ENCODE results near the gene ATP10A.
"Not testable (repeated sequence)": the region's sequence is repeated elsewhere in the genome, so short reads cannot be mapped to it uniquely, and the experiment has no call there.

ATP10A gene

GRCh38 chr15:25859838-25860645 lies 3.1 kb downstream of the ATP10A start:
- Histone ChIP-seq H3K27me3 (ENCODE audit: control insufficient read depth, insufficient read depth, low read length, poor library complexity, severe bottlenecking) (peaks cover 52% of the 10 kb centered on the region), H3K27ac (ENCODE audit: insufficient read depth, low read depth, low read length, poor library complexity, severe bottlenecking) (no peak overlapping the region), H3K36me3 (ENCODE audit: control insufficient read depth, insufficient read depth, low read length) (no peaks in the 10 kb centered on the region), H3K4me1 (ENCODE audit: control insufficient read depth, insufficient read depth, low read length) (peaks cover 3% of the 10 kb centered on the region), H3K9me3 (ENCODE audit: control insufficient read depth, low read length) (no peaks in the 10 kb centered on the region), H3K4me3 (ENCODE audit: insufficient read depth, low read depth, low read length) (no peak overlapping the region)
- WGBS, 2 experiments, result 92 to 95% methylated on average over 15 of the region's 15 CpGs

- WGBS, 2 experiments, result 83 to 85% methylated on average over 13 of the region's 13 CpGs
- Histone ChIP-seq H3K4me3 (ENCODE audit: insufficient read depth, low read depth, low read length) (no peak overlapping the region), H3K4me1 (ENCODE audit: control insufficient read depth, insufficient read depth, low read length) (peaks cover 3% of the 10 kb centered on the region), H3K27me3 (ENCODE audit: control insufficient read depth, insufficient read depth, low read length, poor library complexity, severe bottlenecking) (peaks cover 43% of the 10 kb centered on the region), H3K9me3 (ENCODE audit: control insufficient read depth, low read length) (no peaks in the 10 kb centered on the region), H3K36me3 (ENCODE audit: control insufficient read depth, insufficient read depth, low read length) (no peaks in the 10 kb centered on the region), H3K27ac (ENCODE audit: insufficient read depth, low read depth, low read length, poor library complexity, severe bottlenecking) (no peak overlapping the region)
Observed at GRCh38 chr15:25858952-25859760, 4.0 kb downstream of the ATP10A start.

- not testable (repeated sequence) for H3K36me3 ChIP-seq (ENCODE audit: control insufficient read depth, insufficient read depth, low read length); H3K4me3 ChIP-seq (ENCODE audit: insufficient read depth, low read depth, low read length); H3K9me3 ChIP-seq (ENCODE audit: control insufficient read depth, low read length); H3K27ac ChIP-seq (ENCODE audit: insufficient read depth, low read depth, low read length, poor library complexity, severe bottlenecking); H3K4me1 ChIP-seq (ENCODE audit: control insufficient read depth, insufficient read depth, low read length)
- 75 to 82% methylated on average over 5 of the region's 5 CpGs for WGBS, 2 experiments
- H3K27me3 ChIP-seq (ENCODE audit: control insufficient read depth, insufficient read depth, low read length, poor library complexity, severe bottlenecking), result peaks cover 12% of the 10 kb centered on the region
Observed at GRCh38 chr15:25856059-25856458, 7.1 kb downstream of the ATP10A start.

GRCh38 chr15:25852661-25853524 lies 10.2 kb downstream of the ATP10A start:
- WGBS, 2 experiments, result 39 to 62% methylated on average over 3 to 4 of the region's 4 CpGs
- Histone ChIP-seq H3K36me3 (ENCODE audit: control insufficient read depth, insufficient read depth, low read length) (no peaks in the 10 kb centered on the region), H3K9me3 (ENCODE audit: control insufficient read depth, low read length) (no peaks in the 10 kb centered on the region), H3K4me1 (ENCODE audit: control insufficient read depth, insufficient read depth, low read length) (peaks cover 5% of the 10 kb centered on the region), H3K4me3 (ENCODE audit: insufficient read depth, low read depth, low read length) (no peak overlapping the region), H3K27me3 (ENCODE audit: control insufficient read depth, insufficient read depth, low read length, poor library complexity, severe bottlenecking) (no peaks in the 10 kb centered on the region), H3K27ac (ENCODE audit: insufficient read depth, low read depth, low read length, poor library complexity, severe bottlenecking) (no peak overlapping the region)

GRCh38 chr15:25852027-25852426 lies 11.1 kb downstream of the ATP10A start:
- H3K4me3 ChIP-seq (ENCODE audit: insufficient read depth, low read depth, low read length), result no peak overlapping the region

GRCh38 chr15:25850154-25851111 lies 12.7 kb downstream of the ATP10A start:
- 12 to 13% methylated on average over 31 to 35 of the region's 36 CpGs for whole genome bisulfite sequencing, 2 experiments
- Histone ChIP-seq H3K27ac (ENCODE audit: insufficient read depth, low read depth, low read length, poor library complexity, severe bottlenecking) (no peak overlapping the region), H3K27me3 (ENCODE audit: control insufficient read depth, insufficient read depth, low read length, poor library complexity, severe bottlenecking) (no peaks in the 10 kb centered on the region), H3K36me3 (ENCODE audit: control insufficient read depth, insufficient read depth, low read length) (no peaks in the 10 kb centered on the region), H3K9me3 (ENCODE audit: control insufficient read depth, low read length) (no peaks in the 10 kb centered on the region), H3K4me3 (ENCODE audit: insufficient read depth, low read depth, low read length) (peak overlapping the region; percentile 21), H3K4me1 (ENCODE audit: control insufficient read depth, insufficient read depth, low read length) (peaks cover 5% of the 10 kb centered on the region)

More at GRCh38 chr15:25852027-25852426, 11.1 kb downstream of the ATP10A start:
- no peaks in the 10 kb centered on the region for H3K36me3 ChIP-seq (ENCODE audit: control insufficient read depth, insufficient read depth, low read length)
- H3K9me3 ChIP-seq (ENCODE audit: control insufficient read depth, low read length), result no peaks in the 10 kb centered on the region
- H3K27ac ChIP-seq (ENCODE audit: insufficient read depth, low read depth, low read length, poor library complexity, severe bottlenecking), result no peak overlapping the region
- peaks cover 5% of the 10 kb centered on the region for H3K4me1 ChIP-seq (ENCODE audit: control insufficient read depth, insufficient read depth, low read length)
- H3K27me3 ChIP-seq (ENCODE audit: control insufficient read depth, insufficient read depth, low read length, poor library complexity, severe bottlenecking), result no peaks in the 10 kb centered on the region

- Histone ChIP-seq H3K4me3 (ENCODE audit: insufficient read depth, low read depth, low read length) (no peak overlapping the region), H3K9me3 (ENCODE audit: control insufficient read depth, low read length) (no peaks in the 10 kb centered on the region), H3K27ac (ENCODE audit: insufficient read depth, low read depth, low read length, poor library complexity, severe bottlenecking) (no peak overlapping the region), H3K36me3 (ENCODE audit: control insufficient read depth, insufficient read depth, low read length) (no peaks in the 10 kb centered on the region), H3K27me3 (ENCODE audit: control insufficient read depth, insufficient read depth, low read length, poor library complexity, severe bottlenecking) (no peaks in the 10 kb centered on the region), H3K4me1 (ENCODE audit: control insufficient read depth, insufficient read depth, low read length) (peaks cover 14% of the 10 kb centered on the region)
- 44 to 47% methylated on average over 10 to 11 of the region's 11 CpGs for WGBS, 2 experiments
Observed at GRCh38 chr15:25849157-25849921, 13.8 kb downstream of the ATP10A start.

GRCh38 chr15:25848784-25849156 lies 14.4 kb downstream of the ATP10A start:
- no peak overlapping the region for H3K27ac ChIP-seq (ENCODE audit: insufficient read depth, low read depth, low read length, poor library complexity, severe bottlenecking)
- H3K9me3 ChIP-seq (ENCODE audit: control insufficient read depth, low read length), result no peaks in the 10 kb centered on the region
- no peak overlapping the region for H3K4me3 ChIP-seq (ENCODE audit: insufficient read depth, low read depth, low read length)
- H3K36me3 ChIP-seq (ENCODE audit: control insufficient read depth, insufficient read depth, low read length), result no peaks in the 10 kb centered on the region
- H3K4me1 ChIP-seq (ENCODE audit: control insufficient read depth, insufficient read depth, low read length), result peaks cover 14% of the 10 kb centered on the region
- 20 to 22% methylated on average over 5 of the region's 5 CpGs for WGBS, 2 experiments
- no peaks in the 10 kb centered on the region for H3K27me3 ChIP-seq (ENCODE audit: control insufficient read depth, insufficient read depth, low read length, poor library complexity, severe bottlenecking)

GRCh38 chr15:25848325-25848724 lies 14.8 kb downstream of the ATP10A start:
- H3K9me3 ChIP-seq (ENCODE audit: control insufficient read depth, low read length), result no peaks in the 10 kb centered on the region
- WGBS, 2 experiments, result 91% methylated on average over 8 of the region's 8 CpGs
- H3K27me3 ChIP-seq (ENCODE audit: control insufficient read depth, insufficient read depth, low read length, poor library complexity, severe bottlenecking), result no peaks in the 10 kb centered on the region
- H3K4me1 ChIP-seq (ENCODE audit: control insufficient read depth, insufficient read depth, low read length), result peaks cover 14% of the 10 kb centered on the region
- no peak overlapping the region for H3K27ac ChIP-seq (ENCODE audit: insufficient read depth, low read depth, low read length, poor library complexity, severe bottlenecking)
- no peaks in the 10 kb centered on the region for H3K36me3 ChIP-seq (ENCODE audit: control insufficient read depth, insufficient read depth, low read length)
- no peak overlapping the region for H3K4me3 ChIP-seq (ENCODE audit: insufficient read depth, low read depth, low read length)
